Fibroblast of lung (primary cell): ENCODE measurements around the gene COL2A1. TPM values are rescaled to one million over a fixed set of nuclear protein-coding genes. Genes with fewer than 3 reads are reported as not detected.

Experiments
- DNase-seq, 2 donors: peaks; one replicate each; pipeline versions ENCODE4 v3.0.0 to v3.0.0-alpha.2; 2010; ENCODE audit warnings: low read depth in 2 of 2
- H2AFZ ChIP-seq: 2 replicates; pipeline ENCODE4 v1.5.1; 2012; ENCODE audit warnings: low read length, control low read depth, inconsistent platforms
- H3K27ac ChIP-seq: 2 replicates; pipeline ENCODE4 v1.5.1; 2011; ENCODE audit warnings: low read length, control low read depth; ENCODE audit not compliant: insufficient read depth
- H3K27me3 ChIP-seq: 2 replicates; pipeline ENCODE4 v1.5.1; 2011; ENCODE audit warnings: mild to moderate bottlenecking, low read length; ENCODE audit not compliant: control insufficient read depth, insufficient read depth
- H3K36me3 ChIP-seq: 2 replicates; pipeline ENCODE4 v1.5.1; 2011; ENCODE audit warnings: low read length; ENCODE audit not compliant: control insufficient read depth, insufficient read depth
- H3K4me1 ChIP-seq: 2 replicates; pipeline ENCODE4 v1.5.1; 2011; ENCODE audit warnings: low read length; ENCODE audit not compliant: control insufficient read depth, insufficient read depth; ENCODE audit errors: extremely low read depth
- H3K4me2 ChIP-seq: 2 replicates; pipeline ENCODE4 v1.5.1; 2011; ENCODE audit warnings: low read length, control low read depth; ENCODE audit not compliant: insufficient read depth; ENCODE audit errors: extremely low read depth
- H3K4me3 ChIP-seq, 4 experiments: fragments of 200-600 bp in 1 of 4; sonication (generic) in 1 of 4; replicated peaks in 1 of 4; 2 replicates each; pipeline ENCODE4 v1.5.1; 2011 to 2016; ENCODE audit warnings: low read length in 4 of 4, low read depth in 3 of 4, mild to moderate bottlenecking in 3 of 4, control low read depth in 2 of 4, inconsistent platforms in 1 of 4, mixed read lengths in 1 of 4; ENCODE audit not compliant: insufficient read depth in 1 of 4; ENCODE audit errors: control extremely low read depth in 1 of 4
- H3K79me2 ChIP-seq: 2 replicates; pipeline ENCODE4 v1.5.1; 2012; ENCODE audit warnings: mild to moderate bottlenecking, low read length, inconsistent platforms; ENCODE audit not compliant: control insufficient read depth, insufficient read depth
- H3K9ac ChIP-seq: 2 replicates; pipeline ENCODE4 v1.5.1; 2011; ENCODE audit warnings: mild to moderate bottlenecking, low read length, control low read depth; ENCODE audit not compliant: insufficient read depth
- H3K9me3 ChIP-seq: 2 replicates; pipeline ENCODE4 v1.5.1; 2012; ENCODE audit warnings: low read depth, low read length; ENCODE audit not compliant: control insufficient read depth, insufficient read depth
- H4K20me1 ChIP-seq: 2 replicates; pipeline ENCODE4 v1.5.1; 2011; ENCODE audit warnings: low read length; ENCODE audit not compliant: control insufficient read depth, insufficient read depth; ENCODE audit errors: extremely low read depth
- CTCF ChIP-seq, 2 donors: IDR thresholded peaks in 1 of 2; conservative IDR thresholded peaks in 1 of 2; 1 replicate in 1 of 2; 2 replicates in 1 of 2; pipeline ENCODE4 v1.5.1; 2011 to 2012; ENCODE audit warnings: low read length in 2 of 2, control low read depth in 1 of 2, inconsistent platforms in 1 of 2, low read depth in 1 of 2, mild to moderate bottlenecking in 1 of 2
- EZH2 ChIP-seq: IDR thresholded peaks from 2 replicates; pipeline ENCODE4 v1.5.1; 2012; ENCODE audit warnings: low read length, control low read depth, mild to moderate bottlenecking; ENCODE audit errors: missing control alignments
- polyA plus RNA-seq, 2 donors: library from polyadenylated mRNA; depleted of rRNA in 1 of 2; stranded (reverse) in 1 of 2; unstranded in 1 of 2; fragments of >200 nt; gene quantifications; 2 replicates each; pipeline ENCODE4 v1.2.1, GENCODE V29; 2011 to 2012; ENCODE audit warnings: missing spikeins in 1 of 2
- total RNA-seq: library from RNA; depleted of rRNA; stranded (reverse); fragments of >200 nt; gene quantifications from 2 replicates; pipeline ENCODE4 v1.2.1, GENCODE V29; 2014

COL2A1 gene
- total and polyA plus RNA-seq, 2 donors (not counting 1 experiment from before 2014, with no cell fraction given), result not detected

- Histone ChIP-seq H3K27ac (no peak overlapping the region), H3K9ac (no peak overlapping the region), H3K36me3 (no peaks in the 10 kb centered on the region), H3K9me3 (no peaks in the 10 kb centered on the region), H3K79me2 (no peaks in the 10 kb centered on the region), H2AFZ (no peak overlapping the region), H3K4me1 (no peaks in the 10 kb centered on the region), H3K4me3 (no peak overlapping the region), H3K4me2 (no peak overlapping the region), H4K20me1 (no peaks in the 10 kb centered on the region), H3K27me3 (peaks cover 51% of the 10 kb centered on the region)
- TF ChIP-seq EZH2 (no peak), CTCF (conservative IDR thresholded peaks at IDR 0.05 in 1 of 2, IDR thresholded peaks at IDR 0.05 in 1 of 2; ENCODE audit: low read depth in 1 of 2, low read length in 2 of 2) (no peak)
- DNase-seq, result no peak
Measured at GRCh38 chr12:48008950-48009349, 4.7 kb upstream of the COL2A1 start.

GRCh38 chr12:48008349-48008748, 4.1 kb upstream of the COL2A1 start:
- H3K4me1 ChIP-seq, result peaks cover 2% of the 10 kb centered on the region
- no peaks in the 10 kb centered on the region for H3K36me3 ChIP-seq
- H3K27ac ChIP-seq, result no peak overlapping the region
- H3K4me2 ChIP-seq, result no peak overlapping the region
- H3K79me2 ChIP-seq, result no peaks in the 10 kb centered on the region
- no peak for TF ChIP-seq CTCF (conservative IDR thresholded peaks at IDR 0.05 in 1 of 2, IDR thresholded peaks at IDR 0.05 in 1 of 2; ENCODE audit: low read depth in 1 of 2, low read length in 2 of 2)
- TF ChIP-seq EZH2, result no peak
- no peak overlapping the region for H2AFZ ChIP-seq
- H3K9ac ChIP-seq, result no peak overlapping the region
- H3K4me3 ChIP-seq, result no peak overlapping the region
- H3K27me3 ChIP-seq, result peaks cover 57% of the 10 kb centered on the region
- no peaks in the 10 kb centered on the region for H4K20me1 ChIP-seq
- no peaks in the 10 kb centered on the region for H3K9me3 ChIP-seq
- no peak for DNase-seq

- DNase-seq, result no peak
- H3K4me1 ChIP-seq, result peaks cover 4% of the 10 kb centered on the region
- H3K27ac ChIP-seq, result no peak overlapping the region
- H3K4me2 ChIP-seq, result no peak overlapping the region
- H3K9ac ChIP-seq, result no peak overlapping the region
- no peaks in the 10 kb centered on the region for H3K9me3 ChIP-seq
- H3K27me3 ChIP-seq, result peaks cover 68% of the 10 kb centered on the region
- H2AFZ ChIP-seq, result no peak overlapping the region
- TF ChIP-seq CTCF (conservative IDR thresholded peaks at IDR 0.05 in 1 of 2, IDR thresholded peaks at IDR 0.05 in 1 of 2; ENCODE audit: low read depth in 1 of 2, low read length in 2 of 2) (no peak), EZH2 (no peak)
- H4K20me1 ChIP-seq, result no peaks in the 10 kb centered on the region
- no peak overlapping the region for H3K4me3 ChIP-seq
- H3K36me3 ChIP-seq, result no peaks in the 10 kb centered on the region
- no peaks in the 10 kb centered on the region for H3K79me2 ChIP-seq
Measured at GRCh38 chr12:48007206-48007605, 2.9 kb upstream of the COL2A1 start.
